ENCODE results near the gene PNPLA7. TPM values are rescaled to one million over a fixed set of nuclear protein-coding genes. Genes with fewer than 3 reads are reported as not detected.

PNPLA7 gene
- total RNA-seq, 1 donor from 2014 or later: 7.2 TPM

DNA sequence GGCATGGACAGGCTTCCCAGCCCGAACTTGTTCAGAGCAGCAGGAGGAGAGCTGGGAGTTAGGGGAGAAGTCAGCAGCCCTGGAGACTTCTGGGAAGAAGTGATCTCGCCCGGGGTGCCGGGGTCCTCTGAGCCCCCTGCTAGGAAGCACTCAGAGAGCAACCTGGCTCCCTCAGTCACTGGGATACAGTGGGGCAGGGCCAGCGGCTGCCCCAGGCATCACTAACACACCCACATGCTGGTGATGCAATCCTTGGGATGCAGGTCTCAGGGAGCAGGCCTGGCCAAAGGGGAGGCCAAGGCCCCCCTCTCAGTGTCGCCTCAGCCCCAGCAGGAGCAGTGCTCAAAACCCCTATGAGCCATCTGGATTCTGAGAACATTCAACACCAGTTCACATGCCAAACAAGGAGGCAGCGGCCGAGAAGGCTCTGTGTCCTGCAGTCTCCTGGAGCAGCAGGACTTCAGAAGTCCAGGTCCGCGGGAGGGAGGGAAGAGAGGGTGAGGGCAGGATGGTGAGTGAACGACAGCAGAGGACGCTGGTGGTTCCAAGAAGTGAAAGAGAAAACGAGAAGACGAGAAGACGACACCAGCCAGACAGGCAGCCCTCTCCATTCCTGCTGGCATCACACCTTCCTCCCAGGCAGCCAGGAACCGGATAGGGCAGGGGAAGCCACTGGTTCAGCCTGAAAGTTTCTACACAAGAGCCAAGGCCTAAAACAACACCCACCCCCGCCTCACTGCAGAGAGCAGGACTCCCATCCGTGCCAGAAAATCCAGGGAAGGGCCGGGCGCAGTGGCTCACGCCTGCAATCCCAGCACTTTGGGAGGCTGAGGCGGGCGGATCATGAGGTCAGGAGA, 2.3 kb downstream of the PNPLA7 start:
- peaks cover 20% of the 10 kb centered on the region for H3K4me1 Mint-ChIP-seq (ENCODE audit: unreplicated experiment)
- no peaks in the 10 kb centered on the region for H3K36me3 Mint-ChIP-seq (ENCODE audit: unreplicated experiment)
- H3K27me3 Mint-ChIP-seq (ENCODE audit: unreplicated experiment): no peaks in the 10 kb centered on the region
- no peak overlapping the region for H3K27ac Mint-ChIP-seq (ENCODE audit: unreplicated experiment)
- no peaks in the 10 kb centered on the region for H3K9me3 Mint-ChIP-seq (ENCODE audit: unreplicated experiment)
- DNase-seq (ENCODE audit: extremely low spot score, unreplicated experiment): no peak
- H3K4me3 Mint-ChIP-seq (ENCODE audit: unreplicated experiment): no peak overlapping the region
- TF ChIP-seq, protein P1, sequence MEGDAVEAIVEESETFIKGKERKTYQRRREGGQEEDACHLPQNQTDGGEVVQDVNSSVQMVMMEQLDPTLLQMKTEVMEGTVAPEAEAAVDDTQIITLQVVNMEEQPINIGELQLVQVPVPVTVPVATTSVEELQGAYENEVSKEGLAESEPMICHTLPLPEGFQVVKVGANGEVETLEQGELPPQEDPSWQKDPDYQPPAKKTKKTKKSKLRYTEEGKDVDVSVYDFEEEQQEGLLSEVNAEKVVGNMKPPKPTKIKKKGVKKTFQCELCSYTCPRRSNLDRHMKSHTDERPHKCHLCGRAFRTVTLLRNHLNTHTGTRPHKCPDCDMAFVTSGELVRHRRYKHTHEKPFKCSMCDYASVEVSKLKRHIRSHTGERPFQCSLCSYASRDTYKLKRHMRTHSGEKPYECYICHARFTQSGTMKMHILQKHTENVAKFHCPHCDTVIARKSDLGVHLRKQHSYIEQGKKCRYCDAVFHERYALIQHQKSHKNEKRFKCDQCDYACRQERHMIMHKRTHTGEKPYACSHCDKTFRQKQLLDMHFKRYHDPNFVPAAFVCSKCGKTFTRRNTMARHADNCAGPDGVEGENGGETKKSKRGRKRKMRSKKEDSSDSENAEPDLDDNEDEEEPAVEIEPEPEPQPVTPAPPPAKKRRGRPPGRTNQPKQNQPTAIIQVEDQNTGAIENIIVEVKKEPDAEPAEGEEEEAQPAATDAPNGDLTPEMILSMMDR (IDR thresholded peaks at IDR 0.05): no peak

DNA sequence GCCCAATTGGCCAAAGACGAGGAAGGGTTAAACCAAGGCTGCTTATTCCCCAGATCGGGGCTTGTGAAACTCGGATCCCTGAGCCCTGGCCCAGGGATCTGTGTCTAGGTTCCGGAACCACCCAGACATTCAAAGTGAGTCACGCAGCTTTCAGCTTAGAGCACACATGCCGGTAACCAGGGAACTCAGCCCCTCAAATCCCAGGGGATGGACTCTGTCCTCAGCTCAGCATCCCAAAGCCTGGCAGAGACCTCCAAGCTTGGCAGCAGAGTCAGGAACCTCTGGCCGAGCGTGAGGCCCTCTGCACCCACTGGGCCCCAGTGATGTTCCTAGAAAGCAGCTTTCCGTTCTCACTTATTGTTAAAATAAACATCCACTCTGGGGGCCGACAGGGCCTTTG, 5.1 kb downstream of the PNPLA7 start:
- no peaks in the 10 kb centered on the region for H3K27me3 Mint-ChIP-seq (ENCODE audit: unreplicated experiment)
- no peak overlapping the region for H3K27ac Mint-ChIP-seq (ENCODE audit: unreplicated experiment)
- TF ChIP-seq, protein P1 (IDR thresholded peaks at IDR 0.05): no peak
- no peaks in the 10 kb centered on the region for H3K9me3 Mint-ChIP-seq (ENCODE audit: unreplicated experiment)
- peaks cover 12% of the 10 kb centered on the region for H3K4me1 Mint-ChIP-seq (ENCODE audit: unreplicated experiment)
- no peak overlapping the region for H3K4me3 Mint-ChIP-seq (ENCODE audit: unreplicated experiment)
- H3K36me3 Mint-ChIP-seq (ENCODE audit: unreplicated experiment): peaks cover 3% of the 10 kb centered on the region
- no peak for DNase-seq (ENCODE audit: extremely low spot score, unreplicated experiment)

DNA sequence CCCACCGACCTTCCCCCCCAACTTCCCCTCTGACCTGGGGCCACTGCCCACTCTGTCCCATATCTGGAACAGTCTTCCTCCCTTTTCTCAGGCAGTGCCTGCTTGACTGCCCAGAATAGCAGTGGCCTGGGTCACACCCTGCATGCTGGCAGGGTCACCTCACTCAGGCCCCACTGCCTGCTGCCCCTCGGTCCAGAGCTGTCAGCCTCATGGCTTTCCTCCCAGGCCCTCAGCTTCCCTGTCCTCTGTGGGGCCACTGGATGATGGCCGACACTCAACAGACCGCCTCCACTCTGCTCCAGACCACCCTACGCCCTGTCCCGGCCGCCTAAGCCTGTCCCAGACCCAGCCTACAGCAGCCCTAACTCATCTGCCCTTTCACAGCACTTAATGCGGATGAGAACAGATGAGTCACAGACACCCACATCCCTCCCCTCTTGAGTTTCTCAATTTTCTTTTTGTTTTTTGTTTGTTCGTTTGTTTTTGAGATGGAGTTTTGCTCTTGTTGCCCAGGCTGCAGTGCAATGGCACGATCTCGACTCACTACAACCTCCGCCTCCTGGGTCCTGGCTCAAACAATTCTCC, 5.9 kb downstream of the PNPLA7 start:
- Mint-ChIP-seq H3K27me3 (ENCODE audit: unreplicated experiment) (no peaks in the 10 kb centered on the region), H3K4me1 (ENCODE audit: unreplicated experiment) (peaks cover 3% of the 10 kb centered on the region), H3K4me3 (ENCODE audit: unreplicated experiment) (no peak overlapping the region), H3K9me3 (ENCODE audit: unreplicated experiment) (no peaks in the 10 kb centered on the region), H3K36me3 (ENCODE audit: unreplicated experiment) (peaks cover 3% of the 10 kb centered on the region), H3K27ac (ENCODE audit: unreplicated experiment) (no peak overlapping the region)
- TF ChIP-seq, protein P1 (IDR thresholded peaks at IDR 0.05): no peak
- DNase-seq (ENCODE audit: extremely low spot score, unreplicated experiment): no peak

DNA sequence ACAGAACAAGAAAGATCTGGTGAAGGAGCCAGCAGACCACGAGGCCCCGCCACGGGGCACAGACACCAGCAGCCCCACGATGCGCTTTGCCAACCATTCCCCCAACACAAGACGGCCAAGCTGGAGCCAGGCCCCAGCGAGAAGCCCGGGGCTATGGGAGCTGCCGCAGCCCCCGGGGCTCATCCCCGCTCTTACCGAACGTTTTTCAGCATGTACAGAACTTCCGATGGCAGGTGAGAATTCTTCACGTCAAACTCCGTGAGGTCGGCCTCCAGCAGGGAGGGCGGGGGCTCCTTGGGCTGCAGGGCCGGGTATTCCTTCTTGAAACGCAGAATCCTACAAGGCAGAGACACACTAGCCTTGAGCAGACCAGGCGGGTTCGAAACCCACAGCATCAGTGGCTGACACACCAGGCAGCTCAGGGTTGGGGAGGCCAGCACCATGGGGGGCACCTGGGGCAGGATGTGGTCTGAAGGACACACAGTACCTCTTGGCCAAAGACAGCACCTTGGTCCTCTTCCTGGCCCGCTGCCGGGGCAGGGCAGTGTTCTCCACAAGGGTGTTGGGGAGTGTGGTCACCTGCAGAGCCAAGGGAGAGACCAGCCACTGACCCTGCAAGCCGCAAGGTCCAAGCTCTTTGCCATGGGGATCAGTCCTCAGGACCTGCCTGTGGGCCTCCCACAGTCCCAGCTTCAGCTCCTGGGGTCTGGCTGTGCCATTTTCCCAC, 6.8 kb downstream of the PNPLA7 start:
- DNase-seq (ENCODE audit: extremely low spot score, unreplicated experiment): no peak
- Mint-ChIP-seq H3K9me3 (ENCODE audit: unreplicated experiment) (no peaks in the 10 kb centered on the region), H3K27ac (ENCODE audit: unreplicated experiment) (no peak overlapping the region)

More for the DNA sequence above, 6.8 kb downstream of the PNPLA7 start:
- no peaks in the 10 kb centered on the region for H3K4me1 Mint-ChIP-seq (ENCODE audit: unreplicated experiment)
- H3K27me3 Mint-ChIP-seq (ENCODE audit: unreplicated experiment): no peaks in the 10 kb centered on the region
- H3K4me3 Mint-ChIP-seq (ENCODE audit: unreplicated experiment): no peak overlapping the region
- peaks cover 3% of the 10 kb centered on the region for H3K36me3 Mint-ChIP-seq (ENCODE audit: unreplicated experiment)
- TF ChIP-seq, protein P1 (IDR thresholded peaks at IDR 0.05): no peak
